ENCODE results near the gene RPUSD4. TPM values are rescaled to one million over a fixed set of nuclear protein-coding genes. Genes with fewer than 3 reads are reported as not detected.

Gene RPUSD4
- total RNA-seq, 1 experiment from 2014 or later = 19.0 TPM

GRCh38 chr11:126161023-126161391 lies 50.4 kb downstream of the RPUSD4 start:
- TF ChIP-seq CTCF (IDR thresholded peaks at IDR 0.05; ENCODE audit: unreplicated experiment) = no peak
- H3K27me3 Mint-ChIP-seq (ENCODE audit: unreplicated experiment) = no peaks in the 10 kb centered on the region
- no peak overlapping the region for H3K4me3 Mint-ChIP-seq (ENCODE audit: low read depth, unreplicated experiment)
- DNase-seq = no peak
- no peak overlapping the region for H3K27ac Mint-ChIP-seq (ENCODE audit: unreplicated experiment)
- no TSS peak for BruUV-seq (replicated peaks)
- CTCF ChIA-PET = no interaction called here
- no peaks in the 10 kb centered on the region for H3K9me3 Mint-ChIP-seq (ENCODE audit: low read depth, unreplicated experiment)
- no peaks in the 10 kb centered on the region for H3K4me1 Mint-ChIP-seq (ENCODE audit: low read depth, unreplicated experiment)
- intact Hi-C loops (cut with micrococcal nuclease; ENCODE audit: unreplicated experiment) = no loop called here
- H3K36me3 Mint-ChIP-seq (ENCODE audit: insufficient read depth, unreplicated experiment) = no peaks in the 10 kb centered on the region

- Mint-ChIP-seq H3K27ac (ENCODE audit: unreplicated experiment) (no peak overlapping the region), H3K27me3 (ENCODE audit: unreplicated experiment) (no peaks in the 10 kb centered on the region), H3K36me3 (ENCODE audit: insufficient read depth, unreplicated experiment) (no peaks in the 10 kb centered on the region), H3K4me3 (ENCODE audit: low read depth, unreplicated experiment) (no peak overlapping the region), H3K9me3 (ENCODE audit: low read depth, unreplicated experiment) (no peaks in the 10 kb centered on the region), H3K4me1 (ENCODE audit: low read depth, unreplicated experiment) (no peaks in the 10 kb centered on the region)
- TF ChIP-seq CTCF (IDR thresholded peaks at IDR 0.05; ENCODE audit: unreplicated experiment) = no peak
- DNase-seq = no peak
- CTCF ChIA-PET = no interaction called here
- BruUV-seq (replicated peaks) = no TSS peak
- intact Hi-C loops (cut with micrococcal nuclease; ENCODE audit: unreplicated experiment) = no loop called here
Observed at GRCh38 chr11:126160345-126161022, 51.0 kb downstream of the RPUSD4 start.

- no peak for TF ChIP-seq CTCF (IDR thresholded peaks at IDR 0.05; ENCODE audit: unreplicated experiment)
- no peaks in the 10 kb centered on the region for H3K4me1 Mint-ChIP-seq (ENCODE audit: low read depth, unreplicated experiment)
- CTCF ChIA-PET = no interaction called here
- no peaks in the 10 kb centered on the region for H3K36me3 Mint-ChIP-seq (ENCODE audit: insufficient read depth, unreplicated experiment)
- no peaks in the 10 kb centered on the region for H3K9me3 Mint-ChIP-seq (ENCODE audit: low read depth, unreplicated experiment)
- H3K4me3 Mint-ChIP-seq (ENCODE audit: low read depth, unreplicated experiment) = no peak overlapping the region
- no TSS peak for BruUV-seq (replicated peaks)
- intact Hi-C loops (cut with micrococcal nuclease; ENCODE audit: unreplicated experiment) = no loop called here
- DNase-seq = no peak
- H3K27me3 Mint-ChIP-seq (ENCODE audit: unreplicated experiment) = no peaks in the 10 kb centered on the region
- H3K27ac Mint-ChIP-seq (ENCODE audit: unreplicated experiment) = no peak overlapping the region
Observed at GRCh38 chr11:126159719-126160344, 51.6 kb downstream of the RPUSD4 start.

- no TSS peak for BruUV-seq (replicated peaks)
- intact Hi-C loops (cut with micrococcal nuclease; ENCODE audit: unreplicated experiment) = no loop called here
- Mint-ChIP-seq H3K27me3 (ENCODE audit: unreplicated experiment) (no peaks in the 10 kb centered on the region), H3K36me3 (ENCODE audit: insufficient read depth, unreplicated experiment) (no peaks in the 10 kb centered on the region), H3K27ac (ENCODE audit: unreplicated experiment) (no peak overlapping the region), H3K9me3 (ENCODE audit: low read depth, unreplicated experiment) (no peaks in the 10 kb centered on the region), H3K4me3 (ENCODE audit: low read depth, unreplicated experiment) (no peak overlapping the region), H3K4me1 (ENCODE audit: low read depth, unreplicated experiment) (peaks cover 7% of the 10 kb centered on the region)
- TF ChIP-seq CTCF (IDR thresholded peaks at IDR 0.05; ENCODE audit: unreplicated experiment) = no peak
- CTCF ChIA-PET = no interaction called here
- DNase-seq = no peak
Observed at GRCh38 chr11:126158054-126158791, 53.2 kb downstream of the RPUSD4 start.
